HFF-Myc (cell line): ENCODE data around the gene EYA2.

Source experiments
- DNase-seq: peaks from one replicate; pipeline ENCODE4 v3.0.0-alpha.2; 2011; ENCODE audit warnings: low read depth; ENCODE audit errors: extremely low read depth
- H3K4me3 ChIP-seq: replicated peaks from 2 replicates; pipeline ENCODE4 v1.5.1; 2011; ENCODE audit warnings: low read depth, mild to moderate bottlenecking, control low read depth, low read length
- CTCF ChIP-seq: IDR thresholded peaks from 2 replicates; pipeline ENCODE4 v1.5.1; 2012; ENCODE audit warnings: mild to moderate bottlenecking, low read depth, low read length, control low read depth; ENCODE audit errors: missing control alignments

Gene EYA2

GRCh38 chr20:47217482-47218446 is 323.1 kb downstream of the EYA2 start:
- TF ChIP-seq CTCF: no peak
- H3K4me3 ChIP-seq: no peak overlapping the region
- no peak for DNase-seq

- peak; percentile 72 for TF ChIP-seq CTCF
- no peak overlapping the region for H3K4me3 ChIP-seq
- DNase-seq: no peak
Observed at GRCh38 chr20:47220161-47220582, 325.5 kb downstream of the EYA2 start.

- TF ChIP-seq CTCF: no peak
- no peak for DNase-seq
Observed at GRCh38 chr20:47221036-47221625, 326.5 kb downstream of the EYA2 start.

GRCh38 chr20:47222468-47223119 is 328.0 kb downstream of the EYA2 start:
- H3K4me3 ChIP-seq: no peak overlapping the region
- DNase-seq: no peak
- no peak for TF ChIP-seq CTCF

More at GRCh38 chr20:47221036-47221625, 326.5 kb downstream of the EYA2 start:
- no peak overlapping the region for H3K4me3 ChIP-seq

DNA sequence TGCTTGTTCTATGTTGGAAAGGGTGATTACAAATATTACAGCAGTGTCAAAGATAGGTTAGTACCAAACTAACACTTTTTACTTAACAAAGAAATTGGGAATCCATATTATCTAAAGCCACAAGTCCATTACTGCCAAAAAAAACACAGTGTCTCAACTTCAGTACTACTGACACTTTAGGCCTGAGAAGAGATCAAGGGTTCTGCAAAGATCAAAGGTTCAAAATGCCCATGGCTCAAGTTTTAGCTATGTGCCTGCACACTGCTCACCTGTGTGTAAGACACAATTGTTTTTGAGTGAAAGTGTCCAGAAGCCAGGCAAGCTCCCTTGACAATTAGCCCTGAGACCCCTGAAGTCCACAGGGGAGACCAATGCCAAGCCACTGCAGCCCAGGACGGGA is 329.3 kb downstream of the EYA2 start:
- no peak for TF ChIP-seq CTCF
- no peak overlapping the region for H3K4me3 ChIP-seq
- no peak for DNase-seq

DNA sequence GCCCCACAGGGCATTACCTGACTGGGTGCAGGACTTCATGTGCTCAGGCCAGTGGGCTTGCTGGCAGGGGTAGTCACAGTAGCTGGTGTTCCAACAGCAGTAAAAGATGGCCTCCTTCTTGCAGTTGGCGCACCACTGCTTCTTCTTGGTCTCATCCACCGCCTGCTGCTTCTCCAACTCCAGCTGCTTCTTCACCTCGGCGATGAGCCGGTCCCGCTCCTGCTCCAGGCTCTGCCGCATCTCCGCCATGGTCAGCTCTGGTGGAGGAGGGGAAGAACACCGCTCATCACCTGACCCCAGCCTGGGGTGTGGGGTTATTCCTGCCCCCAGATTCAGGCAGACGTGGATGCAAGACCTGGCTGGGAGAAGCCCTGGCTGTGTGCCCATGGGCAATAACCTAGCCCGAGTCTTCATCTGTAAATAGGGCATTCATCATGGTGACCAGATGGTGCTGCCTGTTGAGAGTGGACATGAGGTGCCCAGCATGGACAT is 329.7 kb downstream of the EYA2 start:
- no peak overlapping the region for H3K4me3 ChIP-seq
- no peak for TF ChIP-seq CTCF
- DNase-seq: no peak
